Measurements from ENCODE around the gene FAM9C.

Gene FAM9C

DNA sequence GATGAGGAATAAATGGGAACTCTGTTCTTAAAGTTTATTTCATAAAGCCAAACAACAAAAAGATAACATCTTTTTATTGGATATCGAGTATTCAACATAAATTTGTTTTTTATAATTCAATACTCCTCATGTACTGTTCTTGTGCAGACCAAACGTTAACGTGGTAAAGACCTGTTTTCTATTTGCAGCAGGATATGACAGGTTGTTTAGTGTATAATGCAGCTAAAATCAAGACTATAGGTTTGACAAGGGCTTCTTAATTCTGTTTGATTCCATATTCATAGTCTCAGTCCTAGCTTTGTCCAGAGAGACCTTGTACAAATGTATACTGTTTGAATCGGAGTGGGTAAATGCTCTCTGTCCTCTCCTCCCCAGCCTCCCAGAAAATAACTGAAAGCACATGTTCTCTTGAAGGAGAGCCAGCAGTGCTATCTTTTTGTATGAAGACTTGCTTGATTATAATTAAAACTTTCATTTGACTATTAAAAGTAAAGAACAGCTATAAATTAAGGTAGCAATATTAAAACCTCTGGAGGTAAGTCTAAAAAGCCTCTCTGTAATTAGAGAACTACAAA lies 51.8 kb downstream of the FAM9C start:
- TF ChIP-seq, protein P1, sequence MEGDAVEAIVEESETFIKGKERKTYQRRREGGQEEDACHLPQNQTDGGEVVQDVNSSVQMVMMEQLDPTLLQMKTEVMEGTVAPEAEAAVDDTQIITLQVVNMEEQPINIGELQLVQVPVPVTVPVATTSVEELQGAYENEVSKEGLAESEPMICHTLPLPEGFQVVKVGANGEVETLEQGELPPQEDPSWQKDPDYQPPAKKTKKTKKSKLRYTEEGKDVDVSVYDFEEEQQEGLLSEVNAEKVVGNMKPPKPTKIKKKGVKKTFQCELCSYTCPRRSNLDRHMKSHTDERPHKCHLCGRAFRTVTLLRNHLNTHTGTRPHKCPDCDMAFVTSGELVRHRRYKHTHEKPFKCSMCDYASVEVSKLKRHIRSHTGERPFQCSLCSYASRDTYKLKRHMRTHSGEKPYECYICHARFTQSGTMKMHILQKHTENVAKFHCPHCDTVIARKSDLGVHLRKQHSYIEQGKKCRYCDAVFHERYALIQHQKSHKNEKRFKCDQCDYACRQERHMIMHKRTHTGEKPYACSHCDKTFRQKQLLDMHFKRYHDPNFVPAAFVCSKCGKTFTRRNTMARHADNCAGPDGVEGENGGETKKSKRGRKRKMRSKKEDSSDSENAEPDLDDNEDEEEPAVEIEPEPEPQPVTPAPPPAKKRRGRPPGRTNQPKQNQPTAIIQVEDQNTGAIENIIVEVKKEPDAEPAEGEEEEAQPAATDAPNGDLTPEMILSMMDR (conservative IDR thresholded peaks at IDR 0.05; ENCODE audit: low read depth, low read length), result no peak
- Histone ChIP-seq H2AFZ (ENCODE audit: low read depth) (no peak overlapping the region), H4K20me1 (ENCODE audit: insufficient read depth) (no peaks in the 10 kb centered on the region), H3K9ac (no peak overlapping the region), H3K4me3 (IDR thresholded peaks at IDR 0.05; ENCODE audit: insufficient read depth, low read depth, low read length) (no peak overlapping the region), H3K27me3 (ENCODE audit: insufficient read depth, low read depth) (no peaks in the 10 kb centered on the region), H3K4me2 (no peak overlapping the region), H3K4me1 (ENCODE audit: low read depth, poor library complexity, severe bottlenecking) (peaks cover 33% of the 10 kb centered on the region), H3K27ac (no peak overlapping the region), H3K36me3 (ENCODE audit: insufficient read depth) (no peaks in the 10 kb centered on the region), H3K79me2 (ENCODE audit: insufficient read depth, low read depth) (no peaks in the 10 kb centered on the region)

DNA sequence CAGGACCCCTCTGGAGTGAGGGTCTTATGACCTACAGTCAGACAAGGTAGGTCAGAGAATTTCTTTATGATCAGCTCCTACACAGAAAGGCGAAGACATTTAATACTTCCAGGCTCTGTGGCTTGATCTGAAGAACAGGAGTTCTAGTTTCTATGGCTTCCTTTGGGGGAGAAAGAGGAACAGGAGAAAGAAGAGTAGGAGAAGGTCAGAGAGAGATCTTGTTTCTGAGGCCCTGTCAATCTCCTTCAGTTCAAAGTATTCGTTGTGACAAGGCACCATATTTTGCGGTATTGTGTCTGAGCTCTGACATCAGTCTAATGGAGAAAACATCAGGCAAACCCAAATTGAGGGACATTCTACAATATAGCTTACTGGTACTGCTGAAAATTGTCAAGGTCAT lies 52.8 kb downstream of the FAM9C start:
- H3K27ac ChIP-seq, result no peak overlapping the region
- peaks cover 33% of the 10 kb centered on the region for H3K4me1 ChIP-seq (ENCODE audit: low read depth, poor library complexity, severe bottlenecking)
- TF ChIP-seq, protein P1 (conservative IDR thresholded peaks at IDR 0.05; ENCODE audit: low read depth, low read length), result no peak
- no peak overlapping the region for H2AFZ ChIP-seq (ENCODE audit: low read depth)
- no peak overlapping the region for H3K4me3 ChIP-seq (IDR thresholded peaks at IDR 0.05; ENCODE audit: insufficient read depth, low read depth, low read length)
- no peaks in the 10 kb centered on the region for H3K79me2 ChIP-seq (ENCODE audit: insufficient read depth, low read depth)
- no peak overlapping the region for H3K4me2 ChIP-seq
- no peak overlapping the region for H3K9ac ChIP-seq
- H3K36me3 ChIP-seq (ENCODE audit: insufficient read depth), result no peaks in the 10 kb centered on the region
- no peaks in the 10 kb centered on the region for H3K27me3 ChIP-seq (ENCODE audit: insufficient read depth, low read depth)
- no peaks in the 10 kb centered on the region for H4K20me1 ChIP-seq (ENCODE audit: insufficient read depth)

DNA sequence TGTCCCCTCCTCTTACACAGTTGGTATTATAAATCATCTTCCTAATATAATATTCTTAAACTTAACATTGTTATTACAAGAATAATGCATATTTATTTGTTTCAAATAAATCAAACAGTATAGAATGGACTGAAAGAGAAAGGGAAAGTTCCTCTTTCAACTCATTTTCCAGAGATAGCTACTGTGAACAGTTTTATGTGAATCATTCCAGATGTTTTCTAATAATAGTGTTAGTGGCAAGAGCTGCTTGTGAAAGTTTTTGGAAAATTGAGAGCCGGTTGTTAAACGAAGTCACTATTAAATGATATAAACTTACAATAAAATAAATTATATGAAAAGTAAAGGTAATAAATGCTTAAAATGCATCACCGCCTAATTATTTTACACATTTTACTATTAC lies 55.0 kb downstream of the FAM9C start:
- Histone ChIP-seq H4K20me1 (ENCODE audit: insufficient read depth) (no peaks in the 10 kb centered on the region), H2AFZ (ENCODE audit: low read depth) (no peak overlapping the region), H3K9ac (no peak overlapping the region), H3K4me1 (ENCODE audit: low read depth, poor library complexity, severe bottlenecking) (peaks cover 51% of the 10 kb centered on the region), H3K4me3 (IDR thresholded peaks at IDR 0.05; ENCODE audit: insufficient read depth, low read depth, low read length) (no peak overlapping the region), H3K79me2 (ENCODE audit: insufficient read depth, low read depth) (no peaks in the 10 kb centered on the region), H3K27me3 (ENCODE audit: insufficient read depth, low read depth) (no peaks in the 10 kb centered on the region), H3K27ac (no peak overlapping the region), H3K4me2 (no peak overlapping the region), H3K36me3 (ENCODE audit: insufficient read depth) (no peaks in the 10 kb centered on the region)
- TF ChIP-seq, protein P1 (conservative IDR thresholded peaks at IDR 0.05; ENCODE audit: low read depth, low read length), result no peak

DNA sequence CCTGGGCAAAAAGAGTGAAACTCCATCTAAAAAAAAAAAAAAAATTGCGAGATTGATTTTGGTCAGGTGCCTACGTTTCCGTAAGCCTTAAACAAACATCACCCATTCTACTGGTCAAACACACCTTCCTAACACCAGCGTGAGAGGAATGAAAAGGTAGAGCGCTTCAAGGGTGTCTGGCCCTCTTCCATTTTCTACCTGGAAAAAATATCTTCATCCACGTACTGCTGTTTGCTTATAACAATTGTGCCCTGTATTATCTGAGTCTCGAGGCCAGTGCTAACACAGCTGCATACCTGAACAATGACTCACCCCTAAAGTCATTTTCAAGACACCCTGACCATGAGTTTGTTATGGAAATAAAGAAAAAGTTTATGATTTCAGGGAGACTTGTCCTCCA lies 55.6 kb downstream of the FAM9C start:
- Histone ChIP-seq H3K27me3 (ENCODE audit: insufficient read depth, low read depth) (no peaks in the 10 kb centered on the region), H2AFZ (ENCODE audit: low read depth) (no peak overlapping the region), H3K36me3 (ENCODE audit: insufficient read depth) (no peaks in the 10 kb centered on the region), H3K4me3 (IDR thresholded peaks at IDR 0.05; ENCODE audit: insufficient read depth, low read depth, low read length) (no peak overlapping the region), H3K27ac (no peak overlapping the region), H3K79me2 (ENCODE audit: insufficient read depth, low read depth) (no peaks in the 10 kb centered on the region), H3K4me2 (no peak overlapping the region), H4K20me1 (ENCODE audit: insufficient read depth) (no peaks in the 10 kb centered on the region), H3K4me1 (ENCODE audit: low read depth, poor library complexity, severe bottlenecking) (peaks cover 58% of the 10 kb centered on the region), H3K9ac (no peak overlapping the region)
- TF ChIP-seq, protein P1 (conservative IDR thresholded peaks at IDR 0.05; ENCODE audit: low read depth, low read length), result no peak

Data from KMS-11 (cell line).